ENCODE results near the gene BCHE. TPM values are rescaled to one million over a fixed set of nuclear protein-coding genes. Genes with fewer than 3 reads are reported as not detected.

The BCHE gene
- polyA plus RNA-seq, 3 donors: not detected

DNA sequence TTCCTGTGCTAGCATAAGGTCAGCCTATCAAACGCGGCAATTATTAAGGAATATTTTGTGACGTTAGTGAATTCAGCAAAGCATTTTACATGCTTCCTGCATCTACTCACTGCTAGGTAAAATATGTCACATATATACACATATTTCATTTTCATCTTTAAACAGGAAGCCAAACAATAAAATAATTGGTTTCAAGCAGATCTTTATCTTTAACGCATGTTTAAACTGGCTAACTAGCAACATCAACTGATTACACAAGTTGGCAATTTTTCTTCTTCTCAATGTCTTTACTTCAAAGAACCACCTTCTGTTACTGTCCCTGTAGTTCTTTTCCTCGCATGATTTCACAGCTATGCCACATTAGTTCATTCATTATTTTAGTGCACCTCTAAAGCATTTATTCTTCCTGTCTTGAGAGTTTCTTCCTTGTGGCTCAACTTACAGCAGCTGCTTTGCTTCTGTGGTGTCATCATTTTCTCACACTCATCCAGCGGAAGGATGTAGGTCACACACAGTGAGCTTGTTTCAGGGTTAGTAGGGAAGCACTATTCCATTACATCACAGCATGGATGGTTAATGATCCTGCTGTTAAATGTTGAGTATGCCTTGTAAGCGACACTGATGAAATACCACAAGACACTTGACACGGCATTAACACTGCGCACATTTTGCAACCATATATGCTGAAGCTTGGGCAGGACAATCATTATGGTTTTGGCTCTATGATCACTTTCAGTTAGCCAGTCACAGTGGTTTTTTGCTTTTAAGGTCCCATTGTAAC is 2.3 kb upstream of the BCHE start:
- H3K27ac ChIP-seq (ENCODE audit: low read depth in 1 of 2, low read length in 2 of 2): no peak overlapping the region
- no peaks in the 10 kb centered on the region for H3K9me3 ChIP-seq (replicated peaks in 1 of 2; ENCODE audit: control insufficient read depth in 1 of 2, insufficient read depth in 1 of 2, low read length in 2 of 2)
- no peaks in the 10 kb centered on the region for H3K79me2 ChIP-seq (ENCODE audit: insufficient read depth, low read length)
- intact Hi-C loops (cut with micrococcal nuclease): no loop called here
- no peak overlapping the region for H2AFZ ChIP-seq (ENCODE audit: insufficient read depth, low read depth, low read length, poor library complexity, severe bottlenecking)
- Mint-ChIP-seq H3K9me3 (peaks cover 0 to 3% (median 1%) of the 10 kb centered on the region in 7 donors), H3K27me3 (ENCODE audit: low read depth in 3 of 3) (peaks cover 0 to 2% (median 0%) of the 10 kb centered on the region in 3 donors), H3K4me1 (no peaks in the 10 kb centered on the region), H3K4me3 (no peak overlapping the region), H3K36me3 (no peaks in the 10 kb centered on the region), H3K27ac (no peak overlapping the region)
- no peak overlapping the region for H3K9ac ChIP-seq (ENCODE audit: insufficient read depth, low read length, poor library complexity, severe bottlenecking)
- H3K4me2 ChIP-seq (replicated peaks; ENCODE audit: extremely low read depth, low read length, poor library complexity, severe bottlenecking): no peak overlapping the region
- no peaks in the 10 kb centered on the region for H3K36me3 ChIP-seq (replicated peaks in 1 of 2; ENCODE audit: control insufficient read depth in 1 of 2, insufficient read depth in 2 of 2, low read length in 2 of 2)
- no peaks in the 10 kb centered on the region for H4K20me1 ChIP-seq (ENCODE audit: insufficient read depth, low read length)
- TF ChIP-seq, protein P1, sequence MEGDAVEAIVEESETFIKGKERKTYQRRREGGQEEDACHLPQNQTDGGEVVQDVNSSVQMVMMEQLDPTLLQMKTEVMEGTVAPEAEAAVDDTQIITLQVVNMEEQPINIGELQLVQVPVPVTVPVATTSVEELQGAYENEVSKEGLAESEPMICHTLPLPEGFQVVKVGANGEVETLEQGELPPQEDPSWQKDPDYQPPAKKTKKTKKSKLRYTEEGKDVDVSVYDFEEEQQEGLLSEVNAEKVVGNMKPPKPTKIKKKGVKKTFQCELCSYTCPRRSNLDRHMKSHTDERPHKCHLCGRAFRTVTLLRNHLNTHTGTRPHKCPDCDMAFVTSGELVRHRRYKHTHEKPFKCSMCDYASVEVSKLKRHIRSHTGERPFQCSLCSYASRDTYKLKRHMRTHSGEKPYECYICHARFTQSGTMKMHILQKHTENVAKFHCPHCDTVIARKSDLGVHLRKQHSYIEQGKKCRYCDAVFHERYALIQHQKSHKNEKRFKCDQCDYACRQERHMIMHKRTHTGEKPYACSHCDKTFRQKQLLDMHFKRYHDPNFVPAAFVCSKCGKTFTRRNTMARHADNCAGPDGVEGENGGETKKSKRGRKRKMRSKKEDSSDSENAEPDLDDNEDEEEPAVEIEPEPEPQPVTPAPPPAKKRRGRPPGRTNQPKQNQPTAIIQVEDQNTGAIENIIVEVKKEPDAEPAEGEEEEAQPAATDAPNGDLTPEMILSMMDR (IDR thresholded peaks at IDR 0.05): no peak
- no peaks in the 10 kb centered on the region for H3K4me1 ChIP-seq (ENCODE audit: control insufficient read depth in 1 of 2, insufficient read depth in 2 of 2, low read length in 2 of 2)
- no peak for DNase-seq
- no peaks in the 10 kb centered on the region for H3K27me3 ChIP-seq (ENCODE audit: control insufficient read depth in 2 of 2, insufficient read depth in 2 of 2, low read length in 2 of 2)
- 74% methylated on average over 5 of the region's 9 CpGs for WGBS (ENCODE audit: insufficient coverage)
- H3K4me3 ChIP-seq (replicated peaks in 1 of 3; ENCODE audit: low read depth in 2 of 3, low read length in 3 of 3): no peak overlapping the region

DNA sequence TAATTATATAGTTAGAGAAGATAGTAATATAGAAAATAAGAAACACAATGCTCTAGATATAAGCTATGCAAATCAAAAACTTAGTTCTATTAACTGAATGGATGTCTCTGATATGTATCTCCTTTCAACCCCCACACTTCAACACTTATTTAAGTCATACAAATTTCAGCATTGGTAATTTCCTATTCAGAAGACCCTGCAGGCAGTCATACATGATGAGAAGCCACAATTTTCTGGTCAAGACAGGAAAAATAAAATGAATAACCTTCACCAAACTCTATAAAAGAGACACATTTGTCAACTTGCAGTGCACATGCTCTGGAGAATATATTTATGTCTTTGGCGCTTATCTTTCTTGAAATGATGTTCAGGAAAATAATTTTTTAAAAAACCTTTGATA is 578 bp upstream of the BCHE start:
- WGBS (ENCODE audit: insufficient coverage): no CpG with 5 or more reads among the region's 1 CpG
- Mint-ChIP-seq H3K9me3 (peaks cover 0 to 2% (median 0%) of the 10 kb centered on the region in 7 donors), H3K27me3 (ENCODE audit: low read depth in 3 of 3) (no peaks in the 10 kb centered on the region), H3K36me3 (no peaks in the 10 kb centered on the region), H3K4me1 (no peaks in the 10 kb centered on the region), H3K4me3 (no peak overlapping the region), H3K27ac (no peak overlapping the region)
- Histone ChIP-seq H3K4me2 (replicated peaks; ENCODE audit: extremely low read depth, low read length, poor library complexity, severe bottlenecking) (no peak overlapping the region), H2AFZ (ENCODE audit: insufficient read depth, low read depth, low read length, poor library complexity, severe bottlenecking) (no peak overlapping the region), H3K4me1 (ENCODE audit: control insufficient read depth in 1 of 2, insufficient read depth in 2 of 2, low read length in 2 of 2) (no peaks in the 10 kb centered on the region), H3K27ac (ENCODE audit: low read depth in 1 of 2, low read length in 2 of 2) (no peak overlapping the region), H3K9ac (ENCODE audit: insufficient read depth, low read length, poor library complexity, severe bottlenecking) (no peak overlapping the region), H3K36me3 (replicated peaks in 1 of 2; ENCODE audit: control insufficient read depth in 1 of 2, insufficient read depth in 2 of 2, low read length in 2 of 2) (no peaks in the 10 kb centered on the region), H3K79me2 (ENCODE audit: insufficient read depth, low read length) (no peaks in the 10 kb centered on the region), H4K20me1 (ENCODE audit: insufficient read depth, low read length) (no peaks in the 10 kb centered on the region), H3K9me3 (replicated peaks in 1 of 2; ENCODE audit: control insufficient read depth in 1 of 2, insufficient read depth in 1 of 2, low read length in 2 of 2) (no peaks in the 10 kb centered on the region), H3K4me3 (replicated peaks in 1 of 3; ENCODE audit: low read depth in 2 of 3, low read length in 3 of 3) (no peak overlapping the region), H3K27me3 (ENCODE audit: control insufficient read depth in 2 of 2, insufficient read depth in 2 of 2, low read length in 2 of 2) (no peaks in the 10 kb centered on the region)
- DNase-seq: no peak
- intact Hi-C loops (cut with micrococcal nuclease): no loop called here
- TF ChIP-seq, protein P1 (IDR thresholded peaks at IDR 0.05): no peak

Measured in CD14-positive monocyte (primary cell).